GM18867 (cell line): Measurements from ENCODE around the gene SMG6.
"Not testable (repeated sequence)": the region's sequence is repeated elsewhere in the genome, so short reads cannot be mapped to it uniquely, and the experiment has no call there.

Experiments used
- ATAC-seq: cut with Tn5 transposase; IDR thresholded peaks from one replicate; pipeline ENCODE4 v1.9.1; 2021; ENCODE audit warnings: mild to moderate bottlenecking, moderate library complexity; ENCODE audit not compliant: unreplicated experiment

SMG6 gene

GRCh38 chr17:2303204-2304188 is at the start of gene SMG6, which contains the start of gene SRR:
Gene SMG6 (minus strand): TSS chr17:2303785. CDS start chr17:2303720, 65 bp downstream.
Gene SRR (plus strand): TSS chr17:2303950. CDS start chr17:2315561, 11,611 bp downstream.
- peak; percentile 80 for ATAC-seq

GRCh38 chr17:2351269-2351668 is 47.7 kb upstream of the SMG6 start:
- no peak for ATAC-seq

- ATAC-seq, result no peak
Measured at GRCh38 chr17:2347805-2348685, 44.5 kb upstream of the SMG6 start.

GRCh38 chr17:2346475-2346874 is 42.9 kb upstream of the SMG6 start:
- no peak for ATAC-seq

- ATAC-seq, result no peak
Measured at GRCh38 chr17:2344528-2344927, 40.9 kb upstream of the SMG6 start.

- no peak for ATAC-seq
Measured at GRCh38 chr17:2343421-2343820, 39.8 kb upstream of the SMG6 start.

- no peak for ATAC-seq
Measured at GRCh38 chr17:2338315-2338657, 34.7 kb upstream of the SMG6 start.

GRCh38 chr17:2337544-2338314 is 34.1 kb upstream of the SMG6 start:
- peak; percentile 20 for ATAC-seq

GRCh38 chr17:2336852-2337543 is 33.4 kb upstream of the SMG6 start, which contains the start of gene SGSM2:
Gene SGSM2 (plus strand): TSS chr17:2337501. CDS start chr17:2337689, 188 bp downstream.
- ATAC-seq, result peak; percentile 29

GRCh38 chr17:2336215-2336851 is 32.7 kb upstream of the SMG6 start, which contains the start of gene TSR1:
Gene TSR1 (minus strand): TSS chr17:2336457. CDS start chr17:2336427, 30 bp downstream.
- ATAC-seq, result peak; percentile 79

GRCh38 chr17:2335726-2336214 is 32.2 kb upstream of the SMG6 start:
- ATAC-seq, result no peak

GRCh38 chr17:2331303-2331702 is 27.7 kb upstream of the SMG6 start:
- no peak for ATAC-seq

GRCh38 chr17:2323629-2324314 is 20.2 kb upstream of the SMG6 start:
- no peak for ATAC-seq

- ATAC-seq, result no peak
Measured at GRCh38 chr17:2321399-2321798, 17.8 kb upstream of the SMG6 start.

GRCh38 chr17:2319051-2319450 is 15.5 kb upstream of the SMG6 start:
- ATAC-seq, result no peak

- ATAC-seq, result no peak
Measured at GRCh38 chr17:2317796-2318195, 14.2 kb upstream of the SMG6 start.

GRCh38 chr17:2316916-2317205 is 13.3 kb upstream of the SMG6 start:
- ATAC-seq, result not testable (repeated sequence)

GRCh38 chr17:2312736-2313135 is 9.2 kb upstream of the SMG6 start:
- no peak for ATAC-seq
